Activated naive CD8-positive, alpha-beta T cell treated with anti-CD3 and anti-CD28 coated beads, Interleukin-2, amount 10 ng/mL, durations not matched to agents 7 days and 5 days (primary cell): ENCODE measurements around the gene CELF1. TPM values are rescaled to one million over a fixed set of nuclear protein-coding genes. Genes with fewer than 3 reads are reported as not detected.
A peak's percentile ranks its signal among the peaks of the same experiment; 100 is the strongest.
"Not testable (repeated sequence)": the region's sequence is repeated elsewhere in the genome, so short reads cannot be mapped to it uniquely, and the experiment has no call there.

Experiments
- ATAC-seq: fragments of 150-1000 bp; cut with Tn5 transposase; one replicate; pipeline ENCODE4 v1.10.0; 2021; ENCODE audit warnings: low read depth, moderate library complexity
- POLR2A ChIA-PET: fragments of 350-600 bp; sonication (Branson Sonifier 250); formaldehyde crosslinking; loops from one replicate; lab custom pipeline; 2021; ENCODE audit warnings: antibody characterized with exemption; lab: Charles Lee
- DNase-seq: peaks from one replicate; pipeline ENCODE4 v3.0.0; 2021
- H3K27ac Mint-ChIP-seq: one replicate; pipeline ENCODE4 v1.8.0; 2022; ENCODE audit warnings: mild to moderate bottlenecking, mixed read lengths
- H3K27me3 Mint-ChIP-seq: one replicate; pipeline ENCODE4 v1.8.0; 2022; ENCODE audit warnings: mild to moderate bottlenecking, moderate library complexity, mixed read lengths
- H3K36me3 Mint-ChIP-seq: one replicate; pipeline ENCODE4 v1.8.0; 2021; ENCODE audit warnings: mild to moderate bottlenecking, mixed read lengths
- H3K4me1 Mint-ChIP-seq: one replicate; pipeline ENCODE4 v1.8.0; 2021; ENCODE audit warnings: mixed read lengths
- H3K4me3 Mint-ChIP-seq: one replicate; pipeline ENCODE4 v1.8.0; 2022; ENCODE audit warnings: mild to moderate bottlenecking, moderate library complexity, mixed read lengths
- H3K9me3 Mint-ChIP-seq: one replicate; pipeline ENCODE4 v1.8.0; 2021; ENCODE audit warnings: mixed read lengths
- total RNA-seq, 2 experiments: library from RNA; stranded (reverse); gene quantifications; one replicate each; pipeline ENCODE4 v1.2.3, GENCODE V29; 2021

Gene CELF1
- total RNA-seq, 2 experiments from 2014 or later = 102 to 113 TPM

DNA sequence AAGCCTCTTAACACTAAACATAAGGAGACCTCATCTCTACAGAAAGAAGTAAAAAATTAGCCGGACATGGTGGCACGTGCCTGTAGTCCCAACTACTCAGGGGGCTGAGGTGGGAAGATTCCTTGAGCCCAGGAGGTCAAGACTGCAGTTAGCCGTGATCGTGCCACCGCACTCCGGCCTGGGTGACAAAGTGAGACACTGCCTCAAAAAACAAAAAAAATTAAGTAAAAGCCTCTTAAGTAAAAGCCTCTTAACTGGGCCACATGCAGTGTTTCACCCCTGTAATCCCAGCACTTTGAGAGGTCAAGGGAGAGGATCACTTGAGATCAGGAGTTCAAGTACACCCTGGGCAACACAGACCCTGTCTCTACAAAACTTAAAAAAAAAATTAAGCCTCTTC is 25.7 kb downstream of the CELF1 start:
- no peak for DNase-seq
- no peak overlapping the region for H3K27ac Mint-ChIP-seq
- no peak for ATAC-seq
- no peaks in the 10 kb centered on the region for H3K27me3 Mint-ChIP-seq
- POLR2A ChIA-PET = interaction anchor here (0.6 kb wide), 1 partner anchor 476 kb away, joined by 3 read pairs; no protein-coding TSS in a partner anchor
- no peaks in the 10 kb centered on the region for H3K9me3 Mint-ChIP-seq
- H3K4me3 Mint-ChIP-seq = no peak overlapping the region
- H3K4me1 Mint-ChIP-seq = peaks cover 33% of the 10 kb centered on the region
- peaks cover 8% of the 10 kb centered on the region for H3K36me3 Mint-ChIP-seq

GRCh38 chr11:47526032-47526431 is 26.9 kb downstream of the CELF1 start:
- H3K9me3 Mint-ChIP-seq, H3K36me3 Mint-ChIP-seq, POLR2A ChIA-PET, DNase-seq, H3K4me3 Mint-ChIP-seq, H3K27ac Mint-ChIP-seq, H3K27me3 Mint-ChIP-seq, ATAC-seq: not testable (repeated sequence)
- H3K4me1 Mint-ChIP-seq = peaks cover 33% of the 10 kb centered on the region

GRCh38 chr11:47524291-47524874 is 28.5 kb downstream of the CELF1 start:
- no peak for DNase-seq
- Mint-ChIP-seq H3K4me3 (peak overlapping the region; percentile 38), H3K4me1 (peaks cover 33% of the 10 kb centered on the region), H3K9me3 (no peaks in the 10 kb centered on the region), H3K27me3 (no peaks in the 10 kb centered on the region), H3K36me3 (peaks cover 6% of the 10 kb centered on the region), H3K27ac (peak overlapping the region; percentile 63)
- ATAC-seq = peak; percentile 49
- POLR2A ChIA-PET = interaction anchor here (1.8 kb wide), 1 partner anchor 28 kb away, joined by 7 read pairs; the partner anchor contains the start of gene CELF1

DNA sequence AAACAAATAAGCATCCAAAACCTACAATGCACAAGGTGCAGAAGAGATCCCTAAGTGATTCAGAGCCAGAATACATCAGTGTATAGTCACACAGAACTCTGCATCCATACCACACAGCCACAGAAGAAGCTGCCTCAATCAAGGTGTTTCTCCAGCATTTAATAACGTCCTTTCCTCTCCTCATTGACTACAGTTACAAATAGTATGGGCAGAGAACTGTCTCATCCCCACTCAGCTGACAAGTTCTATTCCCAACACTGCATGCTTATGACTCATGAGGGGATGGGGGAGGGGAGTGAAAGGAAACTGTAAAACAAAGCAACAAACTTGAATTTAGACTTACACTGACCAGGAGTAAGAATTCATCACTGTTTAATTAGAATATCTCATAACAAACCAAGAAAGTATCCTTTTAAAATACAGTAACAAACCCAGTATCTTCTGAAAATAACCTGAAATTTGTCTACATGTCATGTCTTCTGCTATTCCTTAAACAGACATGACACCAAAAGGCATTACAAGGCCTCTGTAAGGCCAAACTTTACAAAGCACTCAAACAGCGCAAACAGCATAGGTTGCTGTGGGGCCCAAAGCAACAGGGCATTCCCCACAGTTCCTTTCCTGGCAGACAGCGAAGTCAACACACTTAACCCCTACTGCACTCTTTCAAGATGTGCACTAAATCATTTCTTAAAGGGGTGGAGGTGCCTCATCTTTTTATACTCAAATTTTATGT is 29.3 kb downstream of the CELF1 start:
- H3K4me1 Mint-ChIP-seq = peaks cover 36% of the 10 kb centered on the region
- peak overlapping the region; percentile 41 for H3K4me3 Mint-ChIP-seq
- DNase-seq (no peak), ATAC-seq (peak; percentile 59)
- peak overlapping the region; percentile 70 for H3K27ac Mint-ChIP-seq
- POLR2A ChIA-PET = interaction anchor here (0.8 to 1.8 kb wide), 2 partner anchors 29 to 97 kb away, joined by 3 to 7 read pairs; partner anchors contain the start of genes CELF1 and PSMC3
- no peaks in the 10 kb centered on the region for H3K27me3 Mint-ChIP-seq
- H3K36me3 Mint-ChIP-seq = peaks cover 6% of the 10 kb centered on the region
- no peaks in the 10 kb centered on the region for H3K9me3 Mint-ChIP-seq

DNA sequence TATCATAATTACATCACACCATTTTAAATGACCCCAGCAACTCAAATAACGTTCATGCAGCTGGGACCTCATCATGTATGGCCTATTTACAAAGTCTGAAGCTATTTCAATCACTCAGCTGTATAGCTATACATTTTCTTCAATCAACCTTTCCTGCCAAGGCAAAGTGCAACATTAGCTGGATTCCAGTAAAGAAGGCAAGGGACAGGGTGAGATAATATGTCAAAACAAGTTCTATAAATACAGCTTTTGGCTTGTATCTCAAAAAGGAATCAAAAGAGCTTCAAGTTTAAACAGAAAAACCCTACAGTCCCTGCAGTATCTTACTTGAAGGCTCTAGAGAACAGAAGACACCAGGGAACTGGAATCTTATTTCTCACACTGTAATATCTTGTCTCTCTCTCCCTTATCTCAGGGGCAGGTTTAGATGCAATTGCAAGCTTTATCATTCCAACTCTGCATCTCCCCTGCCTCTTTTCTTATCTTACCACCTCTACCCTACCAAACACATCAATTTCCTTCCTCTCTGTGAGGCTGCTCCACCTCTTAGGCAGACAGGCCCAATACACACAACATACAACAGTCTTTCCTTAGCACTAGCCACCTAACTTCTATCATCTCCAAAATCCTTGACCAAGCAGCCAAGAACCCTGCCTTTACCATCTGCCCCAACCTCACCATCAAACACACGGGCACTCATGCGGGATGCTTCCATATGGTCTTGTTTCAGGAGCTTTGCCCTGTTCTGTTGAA is 34.5 kb downstream of the CELF1 start:
- ATAC-seq = no peak
- peak overlapping the region; percentile 2 for H3K4me3 Mint-ChIP-seq
- peaks cover 32% of the 10 kb centered on the region for H3K4me1 Mint-ChIP-seq
- no peaks in the 10 kb centered on the region for H3K27me3 Mint-ChIP-seq
- no peak for DNase-seq
- POLR2A ChIA-PET = interaction anchor here (1.0 to 1.4 kb wide), 3 partner anchors 17 to 47 kb away, joined by 3 to 4 read pairs (median 3); partner anchors contain the start of genes CELF1 and PTPMT1
- H3K9me3 Mint-ChIP-seq = no peaks in the 10 kb centered on the region
- H3K36me3 Mint-ChIP-seq = peaks cover 5% of the 10 kb centered on the region
- peak overlapping the region; percentile 75 for H3K27ac Mint-ChIP-seq

DNA sequence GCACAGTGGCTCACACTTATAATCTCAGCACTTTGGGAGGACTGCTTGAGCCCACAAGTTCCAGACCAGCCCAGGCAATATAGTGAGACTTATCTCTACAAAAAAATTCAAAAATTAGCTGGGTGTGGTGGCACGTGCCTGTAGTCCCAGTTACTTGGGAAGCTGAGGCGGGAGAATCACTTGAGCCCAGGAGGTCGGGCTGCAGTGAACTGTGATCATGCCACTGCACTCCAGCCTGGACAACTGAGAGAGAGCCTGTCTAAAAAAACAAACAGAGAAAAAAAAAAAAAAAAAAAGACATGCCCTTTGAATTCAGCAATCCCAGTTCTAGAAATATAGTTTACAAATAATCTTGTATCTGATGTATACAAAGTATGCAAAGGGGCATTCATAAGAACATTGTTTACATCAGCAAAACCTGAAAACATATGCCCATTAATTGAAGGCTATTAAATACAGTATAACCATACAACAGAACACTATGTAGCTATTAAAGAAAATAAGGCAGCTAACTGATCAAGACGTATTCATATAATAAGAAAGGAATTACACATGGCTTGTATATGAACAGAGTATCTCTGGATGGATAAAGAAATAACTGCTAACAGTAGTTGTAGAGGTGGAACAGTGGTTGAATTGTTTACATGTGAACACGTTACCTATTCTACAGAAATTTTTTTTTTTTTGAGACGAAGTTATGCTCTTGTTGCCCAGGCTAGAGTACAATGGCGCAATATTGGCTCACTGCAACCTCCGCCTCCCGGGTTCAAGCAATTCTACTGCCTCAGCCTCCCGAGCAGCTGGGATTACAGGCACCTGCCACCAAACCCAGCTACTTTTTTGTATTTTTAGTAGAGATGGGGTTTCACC is 35.7 kb downstream of the CELF1 start:
- H3K4me1 Mint-ChIP-seq = peaks cover 28% of the 10 kb centered on the region
- POLR2A ChIA-PET = interaction anchor here (1.0 to 1.4 kb wide), 2 partner anchors 16 to 35 kb away, joined by 3 to 4 read pairs; partner anchors contain the start of gene CELF1
- H3K27me3 Mint-ChIP-seq = no peaks in the 10 kb centered on the region
- no peaks in the 10 kb centered on the region for H3K9me3 Mint-ChIP-seq
- no peak for ATAC-seq
- H3K4me3 Mint-ChIP-seq = no peak overlapping the region
- H3K36me3 Mint-ChIP-seq = peaks cover 5% of the 10 kb centered on the region
- no peak for DNase-seq
- no peak overlapping the region for H3K27ac Mint-ChIP-seq

DNA sequence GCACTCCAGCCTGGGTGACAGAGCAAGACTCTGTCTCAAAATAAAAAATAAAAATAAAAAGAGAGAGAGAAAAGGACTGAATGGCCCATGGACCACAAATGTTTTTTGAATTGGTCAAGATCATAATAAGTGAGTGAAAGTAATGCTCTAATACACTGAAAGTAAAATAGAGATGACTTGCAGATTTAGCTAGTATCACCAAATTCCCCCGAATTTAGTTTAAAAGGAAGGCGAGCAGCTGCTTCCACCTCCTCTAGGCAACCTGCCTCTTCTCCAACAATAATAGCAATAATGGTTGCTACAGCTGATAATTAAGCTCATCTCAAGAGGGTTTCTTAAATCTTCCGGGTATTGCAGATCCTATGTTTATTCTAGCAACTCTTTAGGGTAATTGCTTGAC is 36.8 kb downstream of the CELF1 start:
- H3K27me3 Mint-ChIP-seq = no peaks in the 10 kb centered on the region
- DNase-seq = no peak
- POLR2A ChIA-PET = no interaction called here
- H3K9me3 Mint-ChIP-seq = no peaks in the 10 kb centered on the region
- H3K4me1 Mint-ChIP-seq = peaks cover 27% of the 10 kb centered on the region
- no peak overlapping the region for H3K27ac Mint-ChIP-seq
- ATAC-seq = no peak
- H3K4me3 Mint-ChIP-seq = no peak overlapping the region
- peaks cover 5% of the 10 kb centered on the region for H3K36me3 Mint-ChIP-seq

- no peak overlapping the region for H3K4me3 Mint-ChIP-seq
- no peaks in the 10 kb centered on the region for H3K9me3 Mint-ChIP-seq
- DNase-seq = no peak
- H3K36me3 Mint-ChIP-seq = peaks cover 3% of the 10 kb centered on the region
- peak; percentile 32 for ATAC-seq
- H3K27me3 Mint-ChIP-seq = no peaks in the 10 kb centered on the region
- no peak overlapping the region for H3K27ac Mint-ChIP-seq
- peaks cover 29% of the 10 kb centered on the region for H3K4me1 Mint-ChIP-seq
- POLR2A ChIA-PET = interaction anchor here (1.1 kb wide), 1 partner anchor 34 kb away, joined by 3 read pairs; no protein-coding TSS in a partner anchor
Measured at GRCh38 chr11:47514825-47515647, 37.9 kb downstream of the CELF1 start.

GRCh38 chr11:47512701-47513100 is 40.2 kb downstream of the CELF1 start:
- DNase-seq (no peak), ATAC-seq (no peak)
- Mint-ChIP-seq H3K9me3 (no peaks in the 10 kb centered on the region), H3K27ac (no peak overlapping the region), H3K27me3 (no peaks in the 10 kb centered on the region), H3K4me3 (no peak overlapping the region), H3K4me1 (peaks cover 38% of the 10 kb centered on the region), H3K36me3 (no peaks in the 10 kb centered on the region)
- POLR2A ChIA-PET = no interaction called here

GRCh38 chr11:47511917-47512316 is 41.0 kb downstream of the CELF1 start:
- POLR2A ChIA-PET = no interaction called here
- Mint-ChIP-seq H3K27ac (no peak overlapping the region), H3K27me3 (no peaks in the 10 kb centered on the region), H3K4me1 (peaks cover 46% of the 10 kb centered on the region), H3K4me3 (no peak overlapping the region), H3K36me3 (no peaks in the 10 kb centered on the region), H3K9me3 (no peaks in the 10 kb centered on the region)
- DNase-seq (no peak), ATAC-seq (no peak)

DNA sequence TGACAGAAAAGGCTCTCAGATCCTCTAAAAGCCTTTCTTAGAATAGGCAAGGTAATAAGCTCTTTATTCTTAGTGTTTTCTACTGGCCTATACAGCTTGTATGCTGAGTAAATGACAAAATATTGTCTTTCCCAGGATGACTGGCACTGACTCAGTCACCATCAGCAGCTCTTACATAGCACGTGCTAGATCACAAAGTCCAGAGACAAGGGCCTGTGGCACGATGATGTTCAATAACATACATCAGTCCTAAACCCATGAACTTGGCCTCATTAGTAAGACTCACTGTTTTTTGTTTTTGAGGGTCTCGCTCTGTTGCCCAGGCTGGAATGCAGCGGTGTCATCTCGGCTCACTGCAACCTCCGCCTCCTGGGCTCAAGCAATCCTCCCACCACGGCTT is 42.7 kb downstream of the CELF1 start:
- Mint-ChIP-seq H3K4me1 (peaks cover 48% of the 10 kb centered on the region), H3K4me3 (no peak overlapping the region), H3K9me3 (no peaks in the 10 kb centered on the region), H3K36me3 (peaks cover 5% of the 10 kb centered on the region), H3K27ac (no peak overlapping the region), H3K27me3 (no peaks in the 10 kb centered on the region)
- no peak for ATAC-seq
- no peak for DNase-seq
- POLR2A ChIA-PET = no interaction called here

- ATAC-seq (no peak), DNase-seq (no peak)
- POLR2A ChIA-PET = no interaction called here
- Mint-ChIP-seq H3K4me1 (peaks cover 43% of the 10 kb centered on the region), H3K27ac (peak overlapping the region; percentile 19), H3K9me3 (no peaks in the 10 kb centered on the region), H3K36me3 (peaks cover 9% of the 10 kb centered on the region), H3K27me3 (no peaks in the 10 kb centered on the region), H3K4me3 (peak overlapping the region; percentile 18)
Measured at GRCh38 chr11:47509077-47509536, 43.8 kb downstream of the CELF1 start.
